ENCODE results near the gene NTM.

- TF ChIP-seq, protein P1, sequence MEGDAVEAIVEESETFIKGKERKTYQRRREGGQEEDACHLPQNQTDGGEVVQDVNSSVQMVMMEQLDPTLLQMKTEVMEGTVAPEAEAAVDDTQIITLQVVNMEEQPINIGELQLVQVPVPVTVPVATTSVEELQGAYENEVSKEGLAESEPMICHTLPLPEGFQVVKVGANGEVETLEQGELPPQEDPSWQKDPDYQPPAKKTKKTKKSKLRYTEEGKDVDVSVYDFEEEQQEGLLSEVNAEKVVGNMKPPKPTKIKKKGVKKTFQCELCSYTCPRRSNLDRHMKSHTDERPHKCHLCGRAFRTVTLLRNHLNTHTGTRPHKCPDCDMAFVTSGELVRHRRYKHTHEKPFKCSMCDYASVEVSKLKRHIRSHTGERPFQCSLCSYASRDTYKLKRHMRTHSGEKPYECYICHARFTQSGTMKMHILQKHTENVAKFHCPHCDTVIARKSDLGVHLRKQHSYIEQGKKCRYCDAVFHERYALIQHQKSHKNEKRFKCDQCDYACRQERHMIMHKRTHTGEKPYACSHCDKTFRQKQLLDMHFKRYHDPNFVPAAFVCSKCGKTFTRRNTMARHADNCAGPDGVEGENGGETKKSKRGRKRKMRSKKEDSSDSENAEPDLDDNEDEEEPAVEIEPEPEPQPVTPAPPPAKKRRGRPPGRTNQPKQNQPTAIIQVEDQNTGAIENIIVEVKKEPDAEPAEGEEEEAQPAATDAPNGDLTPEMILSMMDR (conservative IDR thresholded peaks at IDR 0.05; ENCODE audit: low read length) = no peak
- TF ChIP-seq EZH2phosphoT487 (IDR thresholded peaks at IDR 0.05; ENCODE audit: borderline replicate concordance) = no peak
These were observed 222.3 kb downstream of the NTM start for GRCh38 chr11:131592734-131593133.

All from Loucy (cell line).